ENCODE results near the gene MYO16.

Gene MYO16

DNA sequence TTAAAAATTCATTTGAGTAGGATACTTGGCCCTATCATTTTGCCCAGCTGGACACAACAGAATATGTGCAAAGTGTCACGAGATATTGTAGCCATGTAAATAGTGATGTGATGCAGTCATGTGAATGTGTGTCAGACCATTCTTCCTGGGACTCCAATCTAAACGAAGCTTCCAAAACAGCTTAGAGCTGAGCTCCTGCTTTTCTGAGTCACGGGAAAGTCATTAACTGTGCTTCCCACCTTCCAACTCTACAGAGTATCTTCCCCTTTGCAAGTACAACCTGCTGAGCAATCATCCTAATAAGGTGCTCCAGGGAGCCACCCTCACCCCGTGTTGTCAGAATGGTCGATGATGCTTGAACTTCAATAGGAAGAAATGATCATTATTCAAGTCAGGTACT lies 294.7 kb downstream of the MYO16 start:
- DNase-seq (ENCODE audit: insufficient read length, low spot score), result no peak
- no peak for TF ChIP-seq SPI1 (IDR thresholded peaks at IDR 0.05; ENCODE audit: low read depth, low read length)
- no peak for TF ChIP-seq POLR2A (IDR thresholded peaks at IDR 0.05; ENCODE audit: low read depth, low read length)
- TF ChIP-seq POU2F2 (IDR thresholded peaks at IDR 0.05; ENCODE audit: low read depth, low read length), result no peak
- no peak for TF ChIP-seq POLR2AphosphoS5 (IDR thresholded peaks at IDR 0.05; ENCODE audit: low read depth, low read length)
- no peak for TF ChIP-seq TAF1 (IDR thresholded peaks at IDR 0.05; ENCODE audit: low read depth, low read length)
- no peak for TF ChIP-seq PAX5 (IDR thresholded peaks at IDR 0.05; ENCODE audit: insufficient read depth, low read length, severe bottlenecking)
- no peak for FAIRE-seq

DNA sequence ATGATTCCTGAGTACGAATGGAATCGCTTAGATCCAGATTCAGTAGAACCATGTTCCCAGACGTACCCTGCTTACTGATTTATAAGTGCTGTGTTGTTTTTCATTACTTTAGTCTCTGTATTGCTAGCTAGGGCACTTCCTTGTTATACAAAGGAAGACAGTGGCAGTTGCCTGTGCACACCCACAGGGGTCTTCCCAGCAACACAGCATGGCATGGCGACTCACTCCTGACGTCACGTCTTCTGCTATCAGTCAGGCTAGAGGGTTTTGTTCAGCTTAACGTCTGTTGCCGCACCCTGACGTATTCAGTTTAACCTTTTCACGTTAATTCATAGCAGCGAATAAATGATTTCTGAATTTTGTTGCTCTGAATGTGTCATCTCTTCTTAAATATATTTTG lies 295.1 kb downstream of the MYO16 start:
- DNase-seq (ENCODE audit: insufficient read length, low spot score) (no peak), FAIRE-seq (no peak)
- TF ChIP-seq POU2F2 (IDR thresholded peaks at IDR 0.05; ENCODE audit: low read depth, low read length), result no peak
- TF ChIP-seq POLR2AphosphoS5 (IDR thresholded peaks at IDR 0.05; ENCODE audit: low read depth, low read length), result no peak
- TF ChIP-seq PAX5 (IDR thresholded peaks at IDR 0.05; ENCODE audit: insufficient read depth, low read length, severe bottlenecking), result no peak
- TF ChIP-seq TAF1 (IDR thresholded peaks at IDR 0.05; ENCODE audit: low read depth, low read length), result no peak
- no peak for TF ChIP-seq SPI1 (IDR thresholded peaks at IDR 0.05; ENCODE audit: low read depth, low read length)
- no peak for TF ChIP-seq POLR2A (IDR thresholded peaks at IDR 0.05; ENCODE audit: low read depth, low read length)

DNA sequence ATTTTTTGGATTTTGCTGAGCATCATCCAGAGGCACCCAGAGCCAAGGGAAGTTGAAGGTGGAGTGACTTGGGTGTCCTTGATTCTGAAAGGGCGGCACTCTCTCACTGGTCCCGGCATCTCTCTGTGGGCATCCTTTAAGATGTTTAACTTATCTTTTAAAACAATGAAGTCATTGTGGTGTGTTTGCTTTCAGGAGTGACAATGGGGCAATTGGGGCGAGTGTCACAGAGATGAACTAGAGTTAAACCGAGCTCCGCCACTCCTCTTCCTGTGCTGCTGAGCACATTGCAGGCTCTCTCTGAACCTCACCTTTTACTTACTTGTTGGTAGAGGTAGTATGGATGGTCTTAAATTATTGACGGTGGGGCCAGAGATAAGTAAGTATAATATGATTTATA lies 295.7 kb downstream of the MYO16 start:
- TF ChIP-seq POLR2A (IDR thresholded peaks at IDR 0.05; ENCODE audit: low read depth, low read length) (no peak), TAF1 (IDR thresholded peaks at IDR 0.05; ENCODE audit: low read depth, low read length) (no peak), SPI1 (IDR thresholded peaks at IDR 0.05; ENCODE audit: low read depth, low read length) (no peak), POU2F2 (IDR thresholded peaks at IDR 0.05; ENCODE audit: low read depth, low read length) (no peak), PAX5 (IDR thresholded peaks at IDR 0.05; ENCODE audit: insufficient read depth, low read length, severe bottlenecking) (no peak), POLR2AphosphoS5 (IDR thresholded peaks at IDR 0.05; ENCODE audit: low read depth, low read length) (no peak)
- DNase-seq (ENCODE audit: insufficient read length, low spot score) (no peak), FAIRE-seq (no peak)

DNA sequence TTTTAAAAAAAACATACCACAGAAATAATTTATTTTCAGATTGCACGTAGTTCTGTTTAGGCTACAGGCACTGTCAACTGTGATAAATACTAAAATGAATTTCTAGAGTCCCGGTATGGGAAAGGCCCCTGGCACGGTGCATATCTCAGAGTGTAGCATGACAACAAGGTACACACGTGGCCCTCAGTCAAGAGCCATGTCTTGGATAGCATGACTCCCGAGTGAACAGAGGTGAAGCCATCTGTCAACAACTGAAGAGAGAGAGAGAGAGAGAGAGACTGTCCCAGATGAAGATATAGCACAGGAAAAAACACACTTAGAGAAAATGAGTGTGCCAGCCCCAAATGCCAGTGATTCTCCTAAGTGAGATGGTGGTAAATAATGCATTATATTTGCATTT lies 297.5 kb downstream of the MYO16 start:
- FAIRE-seq, result no peak
- no peak for DNase-seq (ENCODE audit: insufficient read length, low spot score)
- TF ChIP-seq POLR2A (IDR thresholded peaks at IDR 0.05; ENCODE audit: low read depth, low read length), result no peak
- no peak for TF ChIP-seq POLR2AphosphoS5 (IDR thresholded peaks at IDR 0.05; ENCODE audit: low read depth, low read length)
- TF ChIP-seq SPI1 (IDR thresholded peaks at IDR 0.05; ENCODE audit: low read depth, low read length), result no peak
- no peak for TF ChIP-seq TAF1 (IDR thresholded peaks at IDR 0.05; ENCODE audit: low read depth, low read length)
- no peak for TF ChIP-seq POU2F2 (IDR thresholded peaks at IDR 0.05; ENCODE audit: low read depth, low read length)
- TF ChIP-seq PAX5 (IDR thresholded peaks at IDR 0.05; ENCODE audit: insufficient read depth, low read length, severe bottlenecking), result no peak

DNA sequence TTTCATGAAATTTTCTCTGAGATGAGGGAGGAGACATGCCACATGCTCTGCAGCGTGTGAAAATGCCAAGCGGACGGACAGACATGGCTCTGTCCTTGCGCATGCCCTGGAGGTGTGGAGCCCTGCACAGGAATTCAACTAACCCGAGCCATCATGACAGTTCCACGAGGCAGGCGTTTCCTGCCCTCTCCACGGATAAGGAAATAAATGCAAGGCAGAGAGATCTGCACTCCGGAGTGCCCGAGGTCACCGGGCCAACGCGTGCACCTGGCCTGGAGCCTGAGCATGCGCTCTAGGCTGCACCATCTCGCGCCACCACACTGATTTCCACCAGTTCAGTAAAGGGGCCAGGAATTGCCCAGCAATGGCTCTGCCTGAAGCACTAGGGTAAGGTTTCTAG lies 298.2 kb downstream of the MYO16 start:
- DNase-seq (ENCODE audit: insufficient read length, low spot score) (no peak), FAIRE-seq (no peak)
- TF ChIP-seq TAF1 (IDR thresholded peaks at IDR 0.05; ENCODE audit: low read depth, low read length) (no peak), POU2F2 (IDR thresholded peaks at IDR 0.05; ENCODE audit: low read depth, low read length) (no peak), POLR2A (IDR thresholded peaks at IDR 0.05; ENCODE audit: low read depth, low read length) (no peak), PAX5 (IDR thresholded peaks at IDR 0.05; ENCODE audit: insufficient read depth, low read length, severe bottlenecking) (no peak), SPI1 (IDR thresholded peaks at IDR 0.05; ENCODE audit: low read depth, low read length) (no peak), POLR2AphosphoS5 (IDR thresholded peaks at IDR 0.05; ENCODE audit: low read depth, low read length) (no peak)

DNA sequence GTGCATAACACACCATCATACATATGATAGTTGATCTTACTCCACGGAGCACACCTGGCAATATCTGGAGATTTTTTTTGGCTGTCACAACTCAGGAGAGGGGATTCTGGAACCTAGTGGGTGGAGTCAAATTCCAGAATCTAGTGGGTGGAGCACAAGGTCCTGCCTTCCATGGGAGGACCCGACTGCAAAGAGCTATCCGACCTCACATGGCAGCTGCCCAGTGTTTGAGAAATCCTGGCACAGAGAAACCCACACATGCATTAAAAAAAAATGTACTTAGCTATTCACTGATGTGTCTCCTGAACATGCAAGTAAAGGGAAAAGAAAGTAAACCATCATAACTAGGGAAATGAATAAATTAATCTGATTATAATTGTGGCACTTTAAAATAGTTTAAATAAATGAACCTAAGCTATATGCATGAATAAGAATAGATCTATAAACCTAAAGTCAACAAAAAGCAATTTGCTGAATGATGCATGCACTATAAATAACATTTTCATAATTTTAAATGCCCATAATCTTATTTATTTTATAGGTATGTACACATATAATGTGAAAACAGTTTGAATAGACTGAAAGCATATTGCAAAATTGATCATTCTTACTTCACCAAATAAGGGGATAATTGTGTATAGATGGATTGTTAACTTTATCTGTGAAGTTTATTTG lies 300.3 kb downstream of the MYO16 start:
- TF ChIP-seq SPI1 (IDR thresholded peaks at IDR 0.05; ENCODE audit: low read depth, low read length) (no peak), POLR2AphosphoS5 (IDR thresholded peaks at IDR 0.05; ENCODE audit: low read depth, low read length) (no peak), POLR2A (IDR thresholded peaks at IDR 0.05; ENCODE audit: low read depth, low read length) (no peak), PAX5 (IDR thresholded peaks at IDR 0.05; ENCODE audit: insufficient read depth, low read length, severe bottlenecking) (no peak), TAF1 (IDR thresholded peaks at IDR 0.05; ENCODE audit: low read depth, low read length) (no peak), POU2F2 (IDR thresholded peaks at IDR 0.05; ENCODE audit: low read depth, low read length) (no peak)
- FAIRE-seq (no peak), DNase-seq (ENCODE audit: insufficient read length, low spot score) (no peak)

DNA sequence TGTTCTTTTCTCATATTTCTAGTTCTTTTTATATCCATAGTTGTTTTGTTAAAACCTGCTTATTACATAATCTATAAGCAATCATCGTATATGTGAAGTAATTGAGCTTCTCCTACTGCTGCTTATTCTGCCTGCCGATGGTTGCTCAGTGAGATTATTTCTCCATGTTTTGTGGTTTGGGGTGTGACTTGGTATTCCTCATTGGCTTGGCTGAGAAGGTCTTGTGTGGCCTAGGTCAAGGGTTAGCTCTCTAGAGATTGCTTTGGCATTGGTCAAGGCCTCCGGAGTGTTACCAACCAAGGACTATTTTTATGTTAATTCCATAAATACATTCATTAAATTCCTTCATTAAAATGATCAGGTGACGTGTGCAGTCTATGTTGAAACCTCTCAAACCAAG lies 302.8 kb downstream of the MYO16 start:
- DNase-seq (ENCODE audit: insufficient read length, low spot score), result no peak
- TF ChIP-seq POLR2A (IDR thresholded peaks at IDR 0.05; ENCODE audit: low read depth, low read length) (no peak), POU2F2 (IDR thresholded peaks at IDR 0.05; ENCODE audit: low read depth, low read length) (no peak), SPI1 (IDR thresholded peaks at IDR 0.05; ENCODE audit: low read depth, low read length) (no peak), TAF1 (IDR thresholded peaks at IDR 0.05; ENCODE audit: low read depth, low read length) (no peak), PAX5 (IDR thresholded peaks at IDR 0.05; ENCODE audit: insufficient read depth, low read length, severe bottlenecking) (no peak), POLR2AphosphoS5 (IDR thresholded peaks at IDR 0.05; ENCODE audit: low read depth, low read length) (no peak)
- FAIRE-seq, result no peak

DNA sequence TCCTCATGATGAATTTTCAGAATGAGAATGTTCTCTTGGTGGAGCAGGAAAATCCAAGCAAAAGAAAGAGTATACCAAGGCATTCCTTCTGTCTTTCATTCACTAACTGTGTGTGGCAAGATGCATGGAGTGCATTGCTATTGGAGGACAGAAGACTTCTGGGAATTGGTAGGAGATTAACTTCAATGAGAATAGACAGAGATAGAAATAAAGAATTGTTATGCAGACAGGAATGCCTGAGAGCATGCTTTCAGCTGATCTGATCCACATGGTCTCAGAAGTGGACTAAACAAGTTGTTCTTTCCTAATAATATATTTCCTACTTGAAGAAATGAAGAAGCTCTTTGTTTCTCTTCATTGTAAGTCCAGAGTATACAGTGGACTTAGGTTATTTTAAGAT lies 303.6 kb downstream of the MYO16 start:
- FAIRE-seq, result no peak
- TF ChIP-seq TAF1 (IDR thresholded peaks at IDR 0.05; ENCODE audit: low read depth, low read length), result no peak
- no peak for TF ChIP-seq POU2F2 (IDR thresholded peaks at IDR 0.05; ENCODE audit: low read depth, low read length)
- no peak for DNase-seq (ENCODE audit: insufficient read length, low spot score)

DNA sequence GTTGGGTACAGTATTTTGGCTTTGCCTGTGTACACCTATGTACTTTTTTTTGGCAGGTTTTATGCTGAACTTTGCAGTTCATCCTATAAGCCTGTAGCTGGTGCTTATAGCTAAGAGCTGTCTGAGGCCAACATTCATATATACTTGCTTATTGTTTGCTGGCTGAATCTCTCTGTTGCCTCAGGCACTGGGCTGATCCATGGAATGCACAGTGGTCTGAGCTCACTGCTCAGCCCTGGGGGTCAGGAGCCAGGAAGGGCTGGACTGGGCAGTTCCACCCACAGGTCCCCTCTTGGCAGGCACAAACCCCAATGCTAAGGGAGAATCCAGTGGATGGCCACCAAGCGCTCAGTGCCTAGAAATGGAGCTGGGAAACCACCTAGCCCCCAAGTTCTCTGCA lies 308.7 kb downstream of the MYO16 start:
- FAIRE-seq (no peak), DNase-seq (ENCODE audit: insufficient read length, low spot score) (no peak)
- TF ChIP-seq POU2F2 (IDR thresholded peaks at IDR 0.05; ENCODE audit: low read depth, low read length) (no peak), SPI1 (IDR thresholded peaks at IDR 0.05; ENCODE audit: low read depth, low read length) (no peak), TAF1 (IDR thresholded peaks at IDR 0.05; ENCODE audit: low read depth, low read length) (no peak), PAX5 (IDR thresholded peaks at IDR 0.05; ENCODE audit: insufficient read depth, low read length, severe bottlenecking) (no peak), POLR2AphosphoS5 (IDR thresholded peaks at IDR 0.05; ENCODE audit: low read depth, low read length) (no peak), POLR2A (IDR thresholded peaks at IDR 0.05; ENCODE audit: low read depth, low read length) (no peak)

DNA sequence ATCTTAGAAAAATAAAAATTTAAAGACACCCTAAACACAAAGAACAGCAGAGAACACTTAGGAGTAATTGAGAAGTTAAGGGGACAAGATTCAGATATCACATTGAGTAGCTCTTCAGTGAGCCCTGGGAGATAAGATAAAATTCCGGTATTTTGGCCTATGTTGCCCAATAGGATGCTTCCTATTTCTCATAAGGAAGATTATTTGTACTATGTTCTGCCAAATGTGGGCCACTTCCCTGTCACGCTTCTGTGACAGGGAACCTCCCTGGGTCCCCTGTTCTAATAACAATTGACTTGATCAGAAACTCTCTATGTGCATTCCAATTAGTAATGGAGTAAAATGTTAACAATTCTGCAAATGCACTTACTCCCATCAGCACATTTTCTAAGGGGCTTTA lies 310.7 kb downstream of the MYO16 start:
- no peak for FAIRE-seq
- TF ChIP-seq POU2F2 (IDR thresholded peaks at IDR 0.05; ENCODE audit: low read depth, low read length) (no peak), SPI1 (IDR thresholded peaks at IDR 0.05; ENCODE audit: low read depth, low read length) (no peak), PAX5 (IDR thresholded peaks at IDR 0.05; ENCODE audit: insufficient read depth, low read length, severe bottlenecking) (no peak)
- no peak for DNase-seq (ENCODE audit: insufficient read length, low spot score)

Data from GM12891 (cell line).